ENCODE data around the gene STK32C.

DNA sequence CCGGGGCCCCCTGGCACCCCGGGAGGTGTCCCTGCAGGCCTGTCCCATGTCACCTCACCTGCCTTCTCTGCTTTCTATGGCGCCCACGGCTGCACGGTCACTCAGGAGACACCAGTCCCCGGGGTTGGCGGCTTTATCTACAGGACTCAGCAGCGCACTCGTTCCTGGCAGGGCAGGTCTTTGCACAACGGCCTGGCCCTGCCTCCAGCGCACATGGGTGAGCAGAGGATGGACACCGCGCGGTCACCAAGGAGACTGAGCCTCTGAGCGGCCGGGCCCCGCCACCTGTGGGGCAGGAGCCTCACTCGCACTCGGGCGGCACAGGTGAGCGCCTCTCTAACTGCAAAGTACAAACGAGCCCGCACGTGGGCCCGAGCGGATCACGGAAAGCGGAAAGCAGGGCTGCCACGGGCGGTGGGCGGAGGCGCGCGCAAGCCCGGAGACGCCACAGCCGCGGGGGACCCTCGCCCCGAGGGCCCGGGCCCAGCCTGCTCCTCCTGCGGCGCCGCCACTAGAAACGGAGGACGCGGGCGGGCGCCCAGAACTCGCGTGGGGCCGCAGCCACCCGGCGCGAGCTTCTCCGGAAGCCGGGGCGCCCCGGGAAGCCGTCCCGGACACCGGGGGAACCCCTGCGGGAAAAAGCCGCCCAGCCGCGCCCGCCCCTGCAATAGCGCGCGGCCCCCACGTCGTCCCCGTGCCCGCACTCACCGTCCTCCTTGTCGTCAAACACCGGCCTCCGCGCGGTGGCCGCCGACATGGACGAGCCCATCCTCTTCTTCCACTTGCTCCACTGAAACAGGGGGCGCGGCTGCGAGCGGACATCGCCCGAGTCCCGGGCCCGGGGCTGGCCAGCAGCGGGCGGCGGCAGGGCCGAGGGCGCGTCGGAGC, 642 bp downstream of the STK32C start:
- peak; percentile 70 for TF ChIP-seq EZH2 (IDR thresholded peaks at IDR 0.05; ENCODE audit: insufficient read depth, low read length)
- TF ChIP-seq, protein P1, sequence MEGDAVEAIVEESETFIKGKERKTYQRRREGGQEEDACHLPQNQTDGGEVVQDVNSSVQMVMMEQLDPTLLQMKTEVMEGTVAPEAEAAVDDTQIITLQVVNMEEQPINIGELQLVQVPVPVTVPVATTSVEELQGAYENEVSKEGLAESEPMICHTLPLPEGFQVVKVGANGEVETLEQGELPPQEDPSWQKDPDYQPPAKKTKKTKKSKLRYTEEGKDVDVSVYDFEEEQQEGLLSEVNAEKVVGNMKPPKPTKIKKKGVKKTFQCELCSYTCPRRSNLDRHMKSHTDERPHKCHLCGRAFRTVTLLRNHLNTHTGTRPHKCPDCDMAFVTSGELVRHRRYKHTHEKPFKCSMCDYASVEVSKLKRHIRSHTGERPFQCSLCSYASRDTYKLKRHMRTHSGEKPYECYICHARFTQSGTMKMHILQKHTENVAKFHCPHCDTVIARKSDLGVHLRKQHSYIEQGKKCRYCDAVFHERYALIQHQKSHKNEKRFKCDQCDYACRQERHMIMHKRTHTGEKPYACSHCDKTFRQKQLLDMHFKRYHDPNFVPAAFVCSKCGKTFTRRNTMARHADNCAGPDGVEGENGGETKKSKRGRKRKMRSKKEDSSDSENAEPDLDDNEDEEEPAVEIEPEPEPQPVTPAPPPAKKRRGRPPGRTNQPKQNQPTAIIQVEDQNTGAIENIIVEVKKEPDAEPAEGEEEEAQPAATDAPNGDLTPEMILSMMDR (IDR thresholded peaks at IDR 0.05; ENCODE audit: insufficient read depth, low read depth, low read length), result no peak
